8988T (cell line): ENCODE results near the gene TBX2.
A peak's percentile ranks its signal among the peaks of the same experiment; 100 is the strongest.
"Not testable (repeated sequence)": the region's sequence is repeated elsewhere in the genome, so short reads cannot be mapped to it uniquely, and the experiment has no call there.

Experiments used
- DNase-seq: peaks from one replicate; pipeline ENCODE4 v3.0.0; 2011

The TBX2 gene

DNA sequence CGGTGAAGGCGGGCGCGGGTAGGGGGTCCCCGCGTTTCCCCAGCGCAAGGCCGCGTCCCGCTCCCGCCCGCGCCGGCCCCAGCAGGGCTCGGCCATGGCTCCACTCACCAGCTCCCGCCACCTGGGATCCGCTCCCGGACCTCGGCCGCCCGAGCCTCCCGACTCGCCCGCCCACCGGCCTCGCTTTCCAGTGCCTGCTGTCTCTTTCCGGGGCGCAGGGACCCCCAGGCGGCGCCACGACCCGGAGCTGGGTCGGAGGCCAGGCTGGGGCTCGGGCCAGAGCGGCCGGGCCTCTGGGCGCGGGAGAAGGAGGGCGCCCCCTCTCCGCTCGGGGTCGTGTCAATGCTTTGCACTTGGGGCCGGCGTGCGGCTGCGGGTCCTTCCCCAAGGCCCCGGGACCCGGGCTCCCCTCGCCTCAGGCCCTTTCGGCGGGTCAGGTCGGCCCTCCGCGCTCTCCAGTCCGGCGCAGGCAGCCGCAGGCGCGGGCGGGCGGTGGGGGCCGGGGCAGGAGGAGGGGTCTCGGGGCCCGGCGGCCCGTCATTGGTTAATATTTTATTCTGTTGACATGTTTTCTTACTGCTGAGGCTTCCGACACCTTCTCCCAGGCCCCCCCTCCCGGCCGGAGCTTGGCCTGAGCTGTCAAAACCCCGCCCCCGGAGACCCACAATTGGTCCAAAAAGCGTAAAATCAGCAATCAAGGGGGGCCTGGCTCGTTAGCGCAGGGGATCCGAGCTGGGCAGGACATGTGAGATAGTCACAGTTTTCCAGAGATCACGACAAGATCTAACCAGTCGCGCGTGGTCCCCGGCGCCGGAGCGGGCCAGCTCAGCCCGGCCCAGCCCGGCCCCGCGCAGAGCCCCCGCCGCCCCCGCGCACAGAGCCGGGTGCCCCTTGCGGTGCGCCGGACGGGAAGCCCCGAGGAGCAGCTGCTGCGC lies at the start of gene TBX2:
TBX2 (plus strand) TSS at position 713 of the 935 bp plus-strand sequence. CDS start 334 bp downstream, outside the sequence.
- DNase-seq: peak; percentile 99

DNA sequence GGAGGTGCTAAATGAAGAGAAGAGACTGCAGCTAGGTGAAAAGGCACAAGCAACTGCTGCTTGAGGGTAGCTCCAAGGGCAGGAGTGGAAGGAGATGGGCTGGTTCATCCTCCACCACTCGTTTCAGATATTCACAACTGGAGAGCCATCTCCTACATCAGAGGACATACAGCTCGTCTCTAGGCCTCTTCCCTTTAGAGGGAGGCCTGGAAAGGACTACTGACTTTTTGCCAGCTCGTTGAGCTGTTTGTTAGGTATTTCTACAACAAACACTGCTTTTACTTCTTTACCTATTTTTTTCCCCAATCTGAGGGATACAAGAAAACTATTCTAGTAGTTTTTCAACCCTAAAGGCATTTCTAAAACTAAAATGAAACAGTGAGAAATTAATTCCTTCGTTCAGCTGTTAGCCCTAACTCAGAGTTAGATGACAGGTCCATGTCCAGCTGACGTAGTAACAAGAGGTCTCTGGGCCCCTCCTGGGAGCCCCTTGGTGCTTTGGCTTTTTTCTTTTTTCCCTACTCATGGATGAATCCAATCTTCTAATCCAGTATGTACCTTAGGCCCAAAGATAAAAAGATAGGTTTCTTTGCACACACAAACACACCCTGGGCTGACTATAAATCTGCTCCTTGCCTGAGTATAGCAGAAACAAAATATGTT lies 47.8 kb upstream of the TBX2 start:
- no peak for DNase-seq

DNA sequence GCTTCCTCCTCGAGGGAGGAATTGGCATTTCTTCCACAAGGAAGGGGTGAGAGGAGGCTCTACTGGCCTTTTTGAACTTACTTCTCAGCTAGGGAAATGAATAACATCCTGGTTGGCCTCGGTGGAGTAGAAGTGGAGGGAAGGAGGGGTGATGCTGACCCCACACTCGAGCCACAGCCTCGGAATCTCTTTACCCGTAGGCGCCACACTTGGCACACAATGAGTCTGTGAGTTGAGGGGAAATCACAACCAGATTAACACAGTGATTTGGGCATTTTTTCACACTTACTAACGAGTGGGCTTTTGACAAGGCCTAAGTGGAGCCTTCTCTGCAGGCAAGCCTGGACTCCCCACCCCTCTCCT lies 47.3 kb upstream of the TBX2 start:
- DNase-seq: no peak

DNA sequence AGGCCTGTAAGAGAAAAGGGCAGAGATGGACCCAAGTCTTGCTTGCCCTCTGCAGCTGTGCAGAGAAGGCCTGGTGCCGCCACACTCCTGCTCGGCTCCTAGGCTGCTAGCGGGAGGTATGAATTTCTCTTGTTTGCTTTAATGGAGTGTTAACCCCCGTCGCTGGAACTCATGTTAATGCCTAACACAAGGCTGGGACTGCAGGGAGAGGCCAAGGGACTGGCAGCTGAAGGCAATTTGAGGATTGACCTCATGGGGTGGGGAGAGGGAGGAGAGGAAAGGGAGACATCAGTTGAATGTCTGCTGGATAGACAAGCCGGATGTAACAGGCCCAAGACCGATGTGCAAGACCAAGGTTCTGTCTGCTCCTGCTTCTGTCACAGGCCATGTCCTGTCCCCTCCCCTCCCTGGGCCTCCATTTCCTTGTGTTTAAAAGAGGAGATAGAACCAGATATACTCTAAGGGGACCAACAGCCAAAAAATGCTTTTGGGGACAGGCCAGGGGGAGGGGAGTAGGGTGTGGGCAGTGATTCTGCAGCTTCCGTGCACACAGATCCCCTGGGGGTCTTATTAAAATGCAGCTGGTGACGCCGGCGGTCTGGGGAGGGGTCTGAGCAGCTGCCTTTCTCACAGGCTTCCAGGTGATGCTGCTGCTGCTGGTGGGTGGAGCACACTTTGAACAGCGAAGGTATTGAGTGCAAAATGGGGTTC lies 46.7 kb upstream of the TBX2 start:
- DNase-seq: no peak

DNA sequence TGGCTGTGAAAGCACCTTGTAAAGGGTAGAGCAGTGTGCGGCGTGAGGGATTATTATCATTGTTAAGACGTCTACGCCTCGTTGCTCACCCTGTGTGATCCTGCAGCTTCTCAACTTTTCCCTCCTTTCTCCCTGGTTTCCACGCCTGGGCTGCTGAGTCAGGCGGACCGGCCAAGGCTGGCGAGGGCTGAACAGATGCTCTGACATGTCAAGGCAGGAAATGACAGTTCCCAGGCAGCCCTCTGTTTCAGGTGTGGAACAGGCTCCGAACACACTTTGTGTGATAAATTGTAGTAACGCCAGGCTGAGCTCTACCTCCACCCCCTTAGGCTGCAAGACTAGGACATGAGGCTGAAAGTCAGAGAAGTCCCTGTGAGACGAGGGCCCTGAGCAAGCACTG lies 46.0 kb upstream of the TBX2 start:
- DNase-seq: no peak

DNA sequence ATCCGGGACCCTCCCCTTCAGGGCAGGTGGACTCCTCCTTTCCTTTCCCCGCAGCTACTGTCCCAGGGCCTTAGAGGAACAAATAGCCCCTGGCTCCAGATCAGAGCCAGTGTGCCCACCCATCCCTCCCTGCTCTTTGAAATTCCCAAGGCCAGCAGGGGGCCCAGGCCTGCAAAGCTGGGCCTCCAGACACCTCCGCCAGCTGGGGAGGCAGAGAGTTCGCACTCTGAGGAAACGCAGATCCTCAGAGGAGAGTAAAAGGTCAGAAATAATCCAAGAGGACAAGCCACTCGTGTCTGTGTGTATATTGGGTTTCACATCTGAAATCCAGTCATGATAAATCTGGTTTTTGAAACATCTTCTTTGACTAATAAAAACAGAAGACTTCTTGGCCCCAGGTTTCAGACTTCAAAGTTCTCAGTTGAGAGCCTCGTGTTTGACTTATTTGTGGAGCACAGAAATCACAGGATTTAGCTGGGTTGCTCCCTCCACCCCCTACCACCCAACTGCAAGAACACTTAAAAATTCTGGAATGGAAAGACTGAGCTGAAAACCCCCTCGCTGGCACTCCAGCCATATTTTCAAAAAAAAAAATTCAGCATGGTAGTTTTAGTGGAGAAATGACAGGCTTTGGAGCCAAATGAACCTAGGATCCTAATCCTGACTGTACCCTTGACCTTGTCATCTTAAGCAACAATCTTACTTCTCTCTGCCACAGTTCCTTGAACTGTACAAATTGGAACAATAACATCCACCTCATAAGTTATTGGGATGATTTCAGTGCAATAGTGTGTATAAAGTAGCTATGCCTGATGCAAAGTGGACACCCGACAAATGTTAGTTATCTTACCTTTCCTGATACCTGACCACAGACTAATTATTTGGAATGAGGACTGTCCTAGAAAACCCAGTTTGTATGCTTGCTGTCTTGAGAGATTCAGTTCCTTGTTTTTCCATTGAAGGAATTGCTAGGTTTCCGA lies 44.5 kb upstream of the TBX2 start:
- no peak for DNase-seq

DNA sequence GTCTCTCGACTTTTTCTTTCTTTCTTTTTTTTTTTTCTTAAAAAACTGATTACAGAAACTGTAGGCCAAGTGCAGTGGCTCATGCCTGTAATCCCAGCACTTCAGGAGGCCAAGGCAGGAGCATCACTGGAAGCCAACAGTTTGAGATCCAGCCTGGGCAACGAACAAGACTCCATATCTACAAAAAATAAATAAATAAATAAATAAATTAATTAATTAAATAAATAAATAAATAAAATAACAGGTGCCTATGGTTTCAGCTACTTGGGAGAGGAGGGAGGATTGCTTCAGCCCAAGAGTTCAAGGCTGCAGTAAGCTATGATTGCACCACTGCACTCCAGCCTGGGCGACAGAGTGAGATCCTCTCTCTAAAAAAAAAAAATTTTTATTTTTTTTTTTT lies 42.6 kb upstream of the TBX2 start:
- DNase-seq: not testable (repeated sequence)

DNA sequence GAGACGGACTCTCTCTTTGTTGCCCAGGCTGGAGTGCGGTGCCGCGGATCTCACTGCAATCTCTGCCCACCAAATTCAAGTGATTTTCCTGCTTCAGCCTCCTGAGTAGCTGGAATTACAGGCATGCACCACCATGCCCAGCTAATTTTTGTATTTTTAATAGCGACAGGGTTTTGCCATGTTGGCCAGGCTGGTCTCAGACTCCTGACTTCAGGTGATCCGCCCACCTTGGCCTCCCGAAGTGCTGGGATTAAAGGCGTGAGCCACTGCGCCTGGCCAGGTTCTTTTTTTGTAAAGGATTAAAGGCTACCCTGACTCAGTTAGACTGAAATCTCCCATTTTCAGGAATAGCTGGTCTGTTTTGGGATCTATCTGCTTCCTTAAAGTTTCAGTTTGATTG lies 40.1 kb upstream of the TBX2 start:
- DNase-seq: not testable (repeated sequence)

DNA sequence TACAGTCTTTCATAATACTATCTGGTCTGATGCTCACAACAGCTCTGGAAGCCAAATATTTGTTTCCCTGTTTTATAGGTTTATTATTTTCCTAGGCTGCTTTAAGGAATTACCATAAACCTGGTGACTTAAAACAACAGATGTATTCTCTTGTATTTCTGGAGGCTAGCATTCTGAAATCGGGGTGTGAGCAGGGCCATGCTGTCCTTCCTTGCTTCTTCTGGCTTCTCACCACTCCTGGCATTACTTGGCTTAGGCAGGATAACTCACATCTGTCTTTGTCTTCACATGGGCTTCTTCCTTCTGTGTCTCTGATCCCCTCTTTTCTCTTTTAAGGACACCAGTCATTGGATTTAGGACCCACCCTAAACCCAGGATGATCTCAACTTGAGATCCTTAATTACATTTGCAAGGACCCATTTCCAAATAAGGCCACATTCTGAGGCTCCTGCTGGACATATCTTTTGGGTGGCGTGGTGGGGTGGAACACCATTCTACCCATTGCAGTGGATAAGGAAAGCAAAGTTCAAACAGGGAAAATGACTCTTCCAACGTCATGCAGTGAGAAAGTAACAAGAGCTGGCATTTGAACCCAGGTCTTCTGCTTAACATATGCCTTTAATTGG lies 39.2 kb upstream of the TBX2 start:
- DNase-seq: no peak

DNA sequence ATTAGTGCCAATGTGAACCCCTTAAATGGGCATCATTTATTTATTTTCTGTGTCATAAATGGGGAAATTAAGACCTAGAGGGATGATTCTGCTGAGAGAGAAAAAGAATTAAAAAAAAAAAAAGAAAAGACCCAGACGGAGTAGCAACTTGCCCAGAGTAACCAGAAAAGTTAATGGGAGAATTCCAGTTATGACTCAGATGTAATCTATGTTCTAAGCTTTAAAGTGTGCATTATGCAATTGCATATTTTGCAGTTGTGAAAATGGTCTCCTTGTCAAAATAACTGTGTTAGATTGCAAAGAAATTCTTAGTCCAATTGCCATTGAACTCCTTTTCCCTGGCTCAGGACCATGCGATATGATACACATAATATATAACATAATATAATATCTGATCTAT lies 38.6 kb upstream of the TBX2 start:
- DNase-seq: no peak

DNA sequence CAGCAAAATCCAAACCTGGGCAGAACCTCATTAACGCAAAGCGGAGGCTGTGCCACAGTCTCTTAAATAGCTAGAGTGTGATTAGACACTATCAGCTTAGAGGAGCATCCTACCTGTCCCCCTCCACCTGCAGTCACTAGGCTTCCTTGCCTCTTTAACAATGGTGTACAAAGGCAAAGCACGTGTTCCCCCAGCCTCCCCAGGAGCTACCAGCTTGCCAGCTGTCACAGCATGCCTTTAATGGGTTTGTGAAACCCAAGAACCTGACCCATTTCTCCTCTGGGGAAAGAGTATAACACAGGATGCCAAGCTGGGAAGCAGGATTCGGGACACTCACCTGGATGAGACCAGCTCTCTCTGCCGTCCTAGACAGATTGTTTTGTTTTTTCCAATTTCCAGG lies 37.2 kb upstream of the TBX2 start:
- DNase-seq: no peak

DNA sequence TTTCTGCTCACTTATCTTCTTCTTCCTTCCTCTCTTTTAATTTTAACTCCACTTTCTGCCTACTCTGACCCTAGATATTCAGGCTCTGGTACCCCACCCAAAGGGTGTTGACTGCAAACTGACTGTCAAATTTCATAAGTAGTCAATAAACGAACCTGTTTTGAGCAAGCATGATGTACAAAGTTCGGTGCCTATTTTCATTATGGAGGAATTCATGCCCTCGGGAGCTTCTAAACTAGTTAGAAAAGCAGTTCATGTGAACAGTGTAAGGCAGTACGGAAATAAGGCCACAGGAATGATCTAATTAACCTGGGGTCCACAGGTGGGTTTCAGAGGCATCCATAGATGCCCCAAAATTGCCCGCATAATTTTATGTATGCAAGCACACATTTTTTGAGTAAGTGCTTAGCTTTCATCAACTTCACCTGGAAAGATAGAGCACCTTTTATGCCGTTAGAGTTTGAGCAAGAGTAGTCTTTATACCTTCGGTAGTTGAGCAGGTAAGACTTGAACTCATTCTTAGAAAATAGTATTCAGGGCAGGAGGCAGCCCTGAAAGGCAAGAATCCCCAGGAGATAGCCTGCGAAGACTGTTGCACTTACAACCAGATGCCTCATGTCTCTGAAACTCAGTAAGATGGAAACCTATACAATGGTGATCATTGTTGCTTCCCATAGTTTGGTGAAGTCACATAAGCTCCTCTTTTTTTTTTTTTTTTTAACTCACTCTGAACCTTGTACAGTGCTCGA lies 36.6 kb upstream of the TBX2 start:
- no peak for DNase-seq

DNA sequence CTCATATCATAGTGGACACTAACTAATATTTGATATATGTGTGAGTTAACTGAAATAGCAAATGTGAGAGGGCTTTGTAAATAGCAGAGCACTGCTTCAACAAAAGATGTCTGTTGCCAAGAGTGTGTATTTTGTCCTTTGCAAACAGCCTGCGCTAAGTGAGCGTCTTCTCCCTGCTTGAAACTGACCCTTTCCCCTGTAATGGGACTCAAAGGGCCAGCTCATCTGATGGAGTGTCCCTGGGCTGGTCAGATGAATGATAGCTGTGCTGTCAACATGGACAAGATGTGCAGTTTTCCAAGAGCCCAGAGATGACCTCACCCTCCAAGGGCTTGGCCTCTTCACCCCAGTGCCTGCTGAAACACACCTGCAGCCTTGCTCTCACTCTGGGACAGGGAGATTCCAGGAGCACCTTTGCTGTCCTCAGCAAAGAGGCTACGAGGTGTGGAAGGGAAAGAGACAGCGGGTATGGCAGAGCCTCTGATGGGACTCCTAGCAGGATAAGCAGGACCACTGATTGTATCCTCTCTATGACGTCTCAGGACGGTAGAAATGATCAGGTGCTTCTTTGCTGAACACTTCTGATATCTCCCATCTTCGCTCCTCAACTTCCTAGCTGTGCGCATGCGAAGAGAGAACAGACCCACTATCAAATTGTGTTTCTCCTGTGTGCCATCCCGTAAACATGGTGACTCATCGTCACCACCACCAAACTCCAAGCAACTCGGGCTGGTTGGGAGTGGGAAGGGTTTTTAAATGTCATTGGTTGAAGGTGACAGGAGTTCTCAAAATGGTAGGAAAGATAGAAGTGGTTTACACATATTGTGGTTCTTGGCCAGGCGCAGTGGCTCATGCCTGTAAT lies 35.8 kb upstream of the TBX2 start:
- DNase-seq: no peak

DNA sequence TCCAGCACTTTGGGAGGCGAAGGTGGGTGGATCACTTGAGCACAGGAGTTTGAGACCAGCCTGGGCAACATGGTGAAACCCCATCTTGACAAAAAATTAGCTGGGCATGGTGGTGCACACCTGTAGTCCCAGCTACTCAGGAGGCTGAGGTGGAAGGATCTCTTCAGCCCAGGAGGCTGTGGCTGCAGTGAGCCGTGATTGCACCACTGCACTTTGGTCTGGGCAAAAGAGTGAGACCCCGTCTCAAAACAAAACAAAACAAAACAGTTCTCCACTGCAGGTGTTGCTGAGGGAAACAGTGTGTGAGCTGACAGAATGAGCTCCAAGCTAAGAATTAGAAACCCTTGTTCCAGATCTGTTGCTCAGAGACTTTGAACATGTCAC lies 35.2 kb upstream of the TBX2 start:
- no peak for DNase-seq

DNA sequence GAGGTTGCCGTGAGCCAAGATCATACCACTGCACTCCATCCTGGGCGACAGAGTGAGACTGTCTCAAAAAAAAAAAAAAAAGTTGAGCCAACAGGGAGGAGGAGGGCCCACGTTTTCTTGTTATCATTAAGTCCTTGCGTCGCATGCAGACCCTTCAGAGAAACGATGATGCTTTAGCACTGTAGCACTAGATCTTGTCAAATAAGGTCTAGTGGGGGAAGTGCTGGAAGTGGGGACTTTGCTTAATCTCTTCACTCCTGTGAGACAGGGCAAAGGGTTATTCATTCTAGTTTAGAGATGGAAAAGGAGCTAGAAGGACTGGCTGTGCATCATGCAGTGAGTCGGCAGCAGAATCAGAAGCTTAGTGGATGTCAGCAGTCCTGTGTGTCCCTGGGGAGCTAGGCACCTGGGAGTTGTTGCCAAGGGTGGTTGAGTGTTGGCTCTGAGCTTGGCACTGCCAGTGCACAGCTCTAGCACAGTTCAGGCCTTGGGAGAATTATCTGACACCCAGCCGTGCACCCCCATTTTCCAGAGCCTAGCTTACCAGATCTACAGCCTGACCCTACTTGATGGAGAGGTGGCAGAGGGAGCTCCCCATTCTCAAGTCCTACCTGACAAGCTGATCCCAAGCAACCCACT lies 33.4 kb upstream of the TBX2 start:
- no peak for DNase-seq

DNA sequence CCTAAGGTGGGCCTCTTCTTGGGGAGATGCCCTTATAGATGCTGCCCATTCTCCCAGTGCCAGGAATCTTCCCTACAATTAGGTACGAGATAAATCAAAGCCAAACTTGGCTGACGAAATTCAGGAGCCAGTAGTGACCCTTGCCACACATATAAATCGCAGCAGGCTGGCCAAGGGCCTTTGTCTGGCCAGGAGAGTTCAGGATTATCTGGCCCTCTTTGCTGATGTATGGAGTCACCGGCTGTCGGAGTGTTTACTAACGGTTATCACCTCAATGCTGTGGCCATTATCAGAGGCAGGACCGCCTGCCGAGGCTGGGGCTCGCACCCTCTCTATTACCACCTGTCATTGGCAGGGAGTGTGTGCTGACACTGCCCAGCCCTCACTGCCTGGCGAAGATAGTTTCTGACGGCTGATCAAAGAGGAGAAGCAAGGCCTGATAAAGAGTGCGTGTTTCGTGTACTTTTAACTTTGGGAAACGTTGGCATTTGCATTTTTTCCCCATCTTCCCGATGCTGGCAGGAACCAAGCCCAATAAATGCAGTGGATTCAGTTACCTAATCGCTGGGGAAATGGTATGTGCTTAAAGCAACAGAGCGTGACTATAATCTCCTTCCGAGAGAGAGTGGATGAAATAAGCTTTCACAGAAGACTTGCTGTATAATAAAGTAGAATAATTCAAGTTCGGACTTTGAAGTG lies 32.8 kb upstream of the TBX2 start:
- no peak for DNase-seq

DNA sequence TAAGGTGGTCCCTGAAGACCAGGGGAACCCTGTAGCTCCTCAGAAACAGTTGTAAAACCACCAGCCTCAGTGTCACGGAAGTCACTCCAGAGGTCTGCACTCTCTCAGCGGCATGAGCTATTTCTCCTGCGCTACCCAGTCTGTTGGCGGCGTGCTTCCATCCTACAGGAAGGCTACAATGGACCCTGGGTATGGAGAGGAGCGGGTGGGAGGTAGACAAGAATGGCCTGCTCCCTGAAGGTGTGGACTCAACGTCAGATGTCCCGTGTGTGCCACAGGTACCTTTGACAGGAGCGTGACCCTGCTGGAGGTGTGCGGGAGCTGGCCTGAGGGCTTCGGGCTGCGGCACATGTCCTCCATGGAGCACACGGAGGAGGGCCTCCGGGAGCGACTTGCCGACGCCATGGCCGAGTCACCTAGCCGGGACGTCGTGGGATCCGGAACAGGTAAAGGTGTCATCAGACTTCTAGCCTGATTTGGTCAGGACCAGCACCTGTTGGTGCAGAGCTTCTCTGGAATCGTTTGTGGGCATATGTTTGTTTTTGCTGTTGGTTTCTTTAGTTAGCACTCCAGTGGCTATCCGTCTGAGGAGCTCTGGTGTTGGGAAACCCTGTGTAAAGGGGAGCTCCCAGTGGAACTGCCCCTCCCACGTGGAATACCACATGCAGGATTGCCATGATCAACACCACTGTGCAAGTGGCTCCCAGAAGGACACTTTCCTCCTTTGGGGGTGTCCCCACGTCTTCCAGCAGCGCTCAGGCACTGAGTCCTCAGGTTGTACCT lies 31.4 kb upstream of the TBX2 start:
- DNase-seq: no peak

DNA sequence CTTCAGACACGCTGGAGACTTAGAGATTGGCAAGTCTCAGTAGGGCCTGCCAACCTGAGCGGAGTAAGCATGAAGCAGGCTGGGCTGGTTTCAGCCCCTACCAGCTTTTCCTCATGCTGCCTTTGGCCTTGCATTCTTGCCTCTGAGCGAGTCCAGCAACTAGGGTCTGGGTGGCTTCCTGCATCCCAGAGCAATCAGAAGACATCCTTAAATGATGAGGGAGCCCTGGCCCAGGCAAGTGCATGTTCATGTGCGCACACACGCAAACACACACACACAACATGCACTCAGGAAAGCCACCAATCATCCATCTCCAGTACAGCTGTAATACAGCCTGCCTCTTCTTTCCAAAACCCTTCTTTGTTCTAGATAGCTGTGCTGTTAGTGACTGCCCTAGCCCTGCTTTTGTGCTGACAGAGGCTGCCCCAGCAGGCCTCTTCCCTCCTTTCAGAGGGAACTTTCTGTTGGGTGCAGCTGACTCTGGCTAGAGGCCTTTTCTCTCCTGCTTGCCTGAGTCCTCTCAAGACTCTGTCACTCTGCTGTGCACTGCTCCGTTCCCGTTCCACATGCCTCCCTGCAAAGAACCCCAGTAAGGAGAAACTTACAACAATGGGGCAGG lies 30.7 kb upstream of the TBX2 start:
- no peak for DNase-seq
